Gastroesophageal sphincter (tissue), 3 donors: ENCODE data around the gene HYI.

Experiments
- CTCF ChIP-seq, 4 experiments: fragments of 200-600 bp in 2 of 4; fragments of 450-650 bp in 2 of 4; sonication (generic) in 1 of 4; IDR thresholded peaks; one replicate each; pipeline ENCODE4 v1.5.1; 2017 to 2019; ENCODE audit warnings: antibody characterized with exemption in 4 of 4, mild to moderate bottlenecking in 2 of 4, moderate library complexity in 2 of 4
- EP300 ChIP-seq: sonication (generic); formaldehyde crosslinking; IDR thresholded peaks from one replicate; pipeline ENCODE4 v1.6.1; 2017; ENCODE audit warnings: antibody characterized with exemption, mild to moderate bottlenecking
- POLR2A ChIP-seq, 2 donors: fragments of 450-650 bp; IDR thresholded peaks; one replicate each; pipeline ENCODE4 v1.6.1; 2017; ENCODE audit warnings: antibody characterized with exemption in 2 of 2, mild to moderate bottlenecking in 2 of 2, moderate library complexity in 1 of 2
- POLR2AphosphoS5 ChIP-seq: sonication (generic); formaldehyde crosslinking; IDR thresholded peaks from one replicate; pipeline ENCODE4 v1.6.1; 2017; ENCODE audit warnings: antibody characterized with exemption

- TF ChIP-seq EP300 (no peak), CTCF (IDR thresholded peaks at IDR 0.05) (no peak), POLR2A (IDR thresholded peaks at IDR 0.05) (no peak), POLR2AphosphoS5 (no peak)
These were observed 11.7 kb downstream of the HYI start for GRCh38 chr1:43441894-43442637.
